HG03039 (cell line): ENCODE measurements around the gene ZNF438.
"Not testable (repeated sequence)": the region's sequence is repeated elsewhere in the genome, so short reads cannot be mapped to it uniquely, and the experiment has no call there.

Experiments used
- ATAC-seq: cut with Tn5 transposase; IDR thresholded peaks from one replicate; pipeline ENCODE4 v1.9.1; 2021; ENCODE audit warnings: mild to moderate bottlenecking, moderate library complexity; ENCODE audit not compliant: unreplicated experiment

The ZNF438 gene

GRCh38 chr10:31055573-31056251 is 24.0 kb upstream of the ZNF438 start:
- no peak for ATAC-seq

DNA sequence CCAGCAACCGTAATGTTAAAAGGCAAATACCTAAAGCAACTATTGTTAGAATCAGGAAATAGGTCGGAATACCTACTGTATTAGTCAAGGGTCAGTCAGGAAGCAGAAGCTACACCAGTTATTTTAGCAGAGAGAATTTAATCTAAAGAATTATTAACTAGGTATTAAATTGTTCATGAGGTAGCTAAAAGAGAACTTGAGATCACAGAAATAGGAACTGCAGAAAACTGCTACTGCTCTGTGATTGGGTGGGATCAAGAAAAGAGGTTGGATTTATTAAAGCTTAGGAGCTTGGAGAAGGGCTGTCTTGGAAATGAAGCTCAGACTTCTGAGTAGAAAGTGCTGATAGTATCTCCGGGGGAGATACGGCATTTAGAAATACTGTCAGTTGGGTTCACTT is 20.0 kb upstream of the ZNF438 start:
- ATAC-seq, result no peak

- no peak for ATAC-seq
These were observed 11.0 kb upstream of the ZNF438 start for GRCh38 chr10:31042670-31043069.

DNA sequence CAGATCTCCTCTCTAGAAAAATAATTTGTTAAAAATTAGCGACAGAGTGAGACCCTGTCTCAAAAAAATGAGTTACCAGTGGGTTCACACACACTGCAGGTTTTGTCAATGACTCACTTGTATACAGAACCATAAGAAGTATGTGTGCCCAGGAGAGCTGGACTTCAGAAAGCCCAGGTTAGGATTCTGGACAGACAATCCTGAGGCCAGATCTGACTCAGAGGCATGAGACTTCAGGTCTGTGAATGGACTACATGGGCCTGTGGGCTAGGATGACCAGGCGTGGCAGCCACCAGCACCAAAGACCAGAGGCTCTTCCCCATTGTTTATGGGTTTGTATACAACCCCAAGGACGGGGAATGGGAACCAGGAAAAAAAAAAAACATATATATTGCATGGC is 9.3 kb upstream of the ZNF438 start:
- ATAC-seq, result no peak

DNA sequence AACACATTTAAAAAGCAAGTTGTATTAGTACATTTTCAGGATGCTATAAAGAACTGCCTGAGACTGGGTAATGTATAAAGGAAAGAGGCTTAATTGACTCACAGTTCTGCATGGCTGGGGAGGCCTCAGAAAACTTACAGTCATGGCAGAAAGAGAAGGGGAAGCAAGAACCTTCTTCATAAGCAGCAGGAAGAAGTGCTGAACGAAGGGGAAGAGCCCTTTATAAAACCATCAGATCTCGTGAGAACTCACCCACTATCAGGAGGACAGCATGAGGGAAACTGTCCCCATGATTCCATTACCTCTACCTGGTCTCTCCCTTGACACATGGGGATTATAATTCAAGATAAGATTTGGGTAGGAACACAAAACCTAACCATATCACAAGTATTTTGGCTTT is 7.3 kb upstream of the ZNF438 start:
- ATAC-seq, result not testable (repeated sequence)

DNA sequence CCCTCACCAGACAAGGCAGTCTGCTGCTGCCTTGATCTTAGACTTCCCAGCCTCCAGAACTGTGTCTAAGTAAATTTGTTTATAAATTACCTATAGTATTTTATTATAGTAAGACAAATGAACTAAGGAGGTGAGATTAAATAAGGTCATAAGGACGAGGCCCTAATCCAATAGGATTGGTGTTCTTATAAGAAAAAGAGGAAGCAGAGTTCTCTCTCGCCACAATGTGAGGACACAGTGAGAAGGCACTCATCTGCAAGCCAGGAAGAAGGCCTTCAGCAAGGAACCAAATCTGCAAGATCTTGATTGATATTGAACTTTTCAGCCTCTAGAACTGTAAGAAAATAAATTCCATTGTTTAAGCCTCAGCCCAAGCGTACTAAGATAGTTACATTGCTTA is 6.1 kb upstream of the ZNF438 start:
- no peak for ATAC-seq

DNA sequence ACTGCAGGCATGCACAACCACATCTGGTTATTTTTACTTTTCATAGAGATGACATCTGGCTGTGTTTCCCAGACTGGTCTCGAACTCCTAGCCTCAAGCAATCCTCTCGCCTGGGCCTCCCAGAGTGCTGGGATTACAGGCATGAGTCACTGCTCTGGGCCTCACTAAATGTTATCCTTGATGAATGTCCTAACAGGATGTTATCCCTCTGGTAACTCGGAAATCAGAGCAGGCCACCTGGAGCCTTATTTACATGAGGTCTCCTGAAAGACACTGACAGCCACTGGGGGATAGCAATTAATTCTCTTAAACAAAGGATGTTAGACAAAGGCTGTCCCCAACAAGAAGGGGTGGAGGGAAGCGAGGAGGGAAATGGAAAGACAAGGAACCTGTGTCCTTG is 4.5 kb upstream of the ZNF438 start:
- ATAC-seq, result no peak

DNA sequence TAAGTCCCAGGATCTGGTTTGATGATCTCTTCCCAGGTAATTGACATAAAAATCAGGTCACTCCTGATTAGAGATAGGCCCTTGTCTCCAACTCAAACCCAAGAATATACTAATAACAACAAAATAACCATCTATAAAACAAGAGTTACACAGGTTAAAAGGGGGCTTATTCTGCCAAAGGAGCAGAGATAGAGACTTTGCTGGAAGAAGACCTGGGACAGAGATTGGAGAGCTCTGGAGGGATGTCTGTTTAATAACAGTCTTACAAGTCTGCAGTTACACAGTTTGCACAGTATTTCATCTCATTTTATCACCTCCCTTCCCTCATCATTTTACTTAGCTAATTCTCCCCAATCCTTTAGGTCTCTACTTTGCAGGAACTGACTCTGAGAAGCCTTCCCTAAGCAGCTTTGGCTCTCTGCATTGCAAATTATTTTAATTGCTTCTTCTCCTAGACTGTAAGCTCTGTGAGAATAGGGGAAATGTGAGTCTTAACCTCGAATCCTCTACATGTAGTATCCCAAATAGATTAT is 3.7 kb upstream of the ZNF438 start:
- no peak for ATAC-seq

GRCh38 chr10:31034098-31034909 is 2.6 kb upstream of the ZNF438 start:
- ATAC-seq, result no peak

- no peak for ATAC-seq
These were observed 1.5 kb upstream of the ZNF438 start for GRCh38 chr10:31033147-31033546.

GRCh38 chr10:31032258-31033132 is 830 bp upstream of the ZNF438 start:
- peak; percentile 79 for ATAC-seq

DNA sequence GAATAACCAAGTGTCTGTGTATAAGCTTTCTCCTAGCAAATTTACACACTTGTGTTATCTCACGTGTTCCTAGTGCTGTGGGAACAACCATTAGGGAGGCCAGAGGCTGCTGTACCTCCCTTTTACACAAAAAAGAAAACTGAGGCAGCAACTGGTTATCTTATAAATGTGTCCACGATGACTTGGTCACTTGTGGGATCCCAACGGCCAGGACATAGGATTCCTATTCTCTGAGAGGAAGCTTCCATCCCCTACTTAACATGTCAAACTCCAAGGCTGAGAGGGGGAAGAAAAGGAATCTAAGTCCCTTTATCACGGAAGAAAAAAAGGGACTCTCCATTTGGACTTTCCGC is 484 bp downstream of the ZNF438 start:
- no peak for ATAC-seq

GRCh38 chr10:31030800-31031199 is 865 bp downstream of the ZNF438 start:
- ATAC-seq, result no peak

GRCh38 chr10:31030260-31030659 is 1.4 kb downstream of the ZNF438 start:
- no peak for ATAC-seq

GRCh38 chr10:31028081-31028480 is 3.6 kb downstream of the ZNF438 start:
- ATAC-seq, result no peak

DNA sequence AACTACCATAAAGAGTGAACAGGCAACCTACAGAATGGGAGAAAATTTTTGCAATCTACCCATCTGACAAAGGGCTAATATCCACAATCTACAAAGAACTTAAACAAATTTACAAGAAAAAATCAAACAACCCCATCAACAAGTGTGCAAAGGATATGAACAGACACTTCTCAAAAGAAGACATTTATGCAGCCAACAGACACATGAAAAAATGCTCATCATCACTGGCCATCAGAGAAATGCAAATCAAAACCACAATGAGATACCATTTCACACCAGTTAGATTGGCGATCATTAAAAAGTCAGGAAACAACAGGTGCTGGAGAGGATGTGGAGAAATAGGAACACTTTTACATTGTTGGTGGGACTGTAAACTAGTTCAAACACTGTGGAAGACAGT is 5.4 kb downstream of the ZNF438 start:
- not testable (repeated sequence) for ATAC-seq

DNA sequence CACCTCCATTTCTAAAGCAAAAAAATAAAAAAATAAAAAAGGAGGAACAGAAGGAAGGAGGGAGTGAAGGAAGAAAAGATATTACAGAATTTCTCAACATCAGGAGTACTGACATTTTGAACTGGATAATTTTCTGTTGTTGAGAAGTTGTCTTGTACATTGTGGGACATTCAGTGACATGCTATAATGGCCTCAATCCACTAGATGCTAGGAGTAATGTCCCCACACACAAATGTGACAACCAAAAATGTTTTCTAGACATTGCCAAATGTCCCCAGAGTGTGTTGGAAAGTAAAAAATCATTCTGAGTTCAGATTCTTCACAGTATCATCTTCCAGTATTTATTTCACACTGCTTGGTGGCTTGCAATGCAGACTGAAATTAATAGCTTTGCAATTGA is 6.5 kb downstream of the ZNF438 start:
- ATAC-seq, result no peak

- ATAC-seq, result no peak
These were observed 8.1 kb downstream of the ZNF438 start for GRCh38 chr10:31023558-31023957.

GRCh38 chr10:31020209-31020608 is 11.5 kb downstream of the ZNF438 start:
- ATAC-seq, result no peak

- ATAC-seq, result no peak
These were observed 12.7 kb downstream of the ZNF438 start for GRCh38 chr10:31018962-31019361.

GRCh38 chr10:31018356-31018750 is 13.3 kb downstream of the ZNF438 start:
- ATAC-seq, result no peak
